ENCODE data around the gene UBE3D.

UBE3D gene

GRCh38 chr6:82891076-82891475 lies 174.6 kb downstream of the UBE3D start:
- TF ChIP-seq EZH2phosphoT487 (IDR thresholded peaks at IDR 0.05; ENCODE audit: borderline replicate concordance, low read length), result no peak
- H3K79me2 ChIP-seq (ENCODE audit: control insufficient read depth, low read length), result no peaks in the 10 kb centered on the region
- no peaks in the 10 kb centered on the region for H3K9me3 ChIP-seq (ENCODE audit: control insufficient read depth, insufficient read depth, low read length)
- H3K4me2 ChIP-seq (ENCODE audit: low read length), result no peak overlapping the region
- no peaks in the 10 kb centered on the region for H3K36me3 ChIP-seq (ENCODE audit: control insufficient read depth, low read length)
- no peak overlapping the region for H3K27ac ChIP-seq (ENCODE audit: low read depth, low read length)
- H3K27me3 ChIP-seq (ENCODE audit: control insufficient read depth, low read length), result no peaks in the 10 kb centered on the region
- H3K9me2 ChIP-seq (replicated peaks; ENCODE audit: control insufficient read depth, low read length), result no peaks in the 10 kb centered on the region
- H4K20me1 ChIP-seq (ENCODE audit: control insufficient read depth, insufficient read depth, low read depth, low read length), result no peaks in the 10 kb centered on the region
- H3K4me1 ChIP-seq (ENCODE audit: control insufficient read depth, low read length), result no peaks in the 10 kb centered on the region
- no peak overlapping the region for H3K4me3 ChIP-seq (ENCODE audit: low read length)
- no peaks in the 10 kb centered on the region for H3F3A ChIP-seq (ENCODE audit: control insufficient read depth, insufficient read depth)

GRCh38 chr6:82890240-82890639 lies 175.4 kb downstream of the UBE3D start:
- Histone ChIP-seq H3K4me3 (ENCODE audit: low read length) (no peak overlapping the region), H3K4me1 (ENCODE audit: control insufficient read depth, low read length) (no peaks in the 10 kb centered on the region), H3K9me3 (ENCODE audit: control insufficient read depth, insufficient read depth, low read length) (no peaks in the 10 kb centered on the region), H3K36me3 (ENCODE audit: control insufficient read depth, low read length) (no peaks in the 10 kb centered on the region), H3K27ac (ENCODE audit: low read depth, low read length) (no peak overlapping the region), H3F3A (ENCODE audit: control insufficient read depth, insufficient read depth) (no peaks in the 10 kb centered on the region), H3K9me2 (replicated peaks; ENCODE audit: control insufficient read depth, low read length) (no peaks in the 10 kb centered on the region), H4K20me1 (ENCODE audit: control insufficient read depth, insufficient read depth, low read depth, low read length) (no peaks in the 10 kb centered on the region), H3K27me3 (ENCODE audit: control insufficient read depth, low read length) (no peaks in the 10 kb centered on the region), H3K4me2 (ENCODE audit: low read length) (no peak overlapping the region), H3K79me2 (ENCODE audit: control insufficient read depth, low read length) (no peaks in the 10 kb centered on the region)
- no peak for TF ChIP-seq EZH2phosphoT487 (IDR thresholded peaks at IDR 0.05; ENCODE audit: borderline replicate concordance, low read length)
- no peak for TF ChIP-seq CTCF (IDR thresholded peaks at IDR 0.05; ENCODE audit: low read depth, low read length, poor library complexity, severe bottlenecking)

GRCh38 chr6:82889143-82889542 lies 176.5 kb downstream of the UBE3D start:
- no peak for TF ChIP-seq EZH2phosphoT487 (IDR thresholded peaks at IDR 0.05; ENCODE audit: borderline replicate concordance, low read length)
- TF ChIP-seq CTCF (IDR thresholded peaks at IDR 0.05; ENCODE audit: low read depth, low read length, poor library complexity, severe bottlenecking), result no peak
- Histone ChIP-seq H3K9me2 (replicated peaks; ENCODE audit: control insufficient read depth, low read length) (no peaks in the 10 kb centered on the region), H3K79me2 (ENCODE audit: control insufficient read depth, low read length) (no peaks in the 10 kb centered on the region), H3K4me2 (ENCODE audit: low read length) (no peak overlapping the region), H3F3A (ENCODE audit: control insufficient read depth, insufficient read depth) (no peaks in the 10 kb centered on the region), H3K9me3 (ENCODE audit: control insufficient read depth, insufficient read depth, low read length) (no peaks in the 10 kb centered on the region), H3K27me3 (ENCODE audit: control insufficient read depth, low read length) (no peaks in the 10 kb centered on the region), H3K4me3 (ENCODE audit: low read length) (no peak overlapping the region), H4K20me1 (ENCODE audit: control insufficient read depth, insufficient read depth, low read depth, low read length) (no peaks in the 10 kb centered on the region), H3K27ac (ENCODE audit: low read depth, low read length) (no peak overlapping the region), H3K36me3 (ENCODE audit: control insufficient read depth, low read length) (no peaks in the 10 kb centered on the region), H3K4me1 (ENCODE audit: control insufficient read depth, low read length) (no peaks in the 10 kb centered on the region)

- H3K9me3 ChIP-seq (ENCODE audit: control insufficient read depth, insufficient read depth, low read length), result no peaks in the 10 kb centered on the region
- H3F3A ChIP-seq (ENCODE audit: control insufficient read depth, insufficient read depth), result no peaks in the 10 kb centered on the region
- no peak overlapping the region for H3K4me3 ChIP-seq (ENCODE audit: low read length)
- H3K79me2 ChIP-seq (ENCODE audit: control insufficient read depth, low read length), result no peaks in the 10 kb centered on the region
- no peaks in the 10 kb centered on the region for H3K9me2 ChIP-seq (replicated peaks; ENCODE audit: control insufficient read depth, low read length)
- no peaks in the 10 kb centered on the region for H3K4me1 ChIP-seq (ENCODE audit: control insufficient read depth, low read length)
- TF ChIP-seq CTCF (IDR thresholded peaks at IDR 0.05; ENCODE audit: low read depth, low read length, poor library complexity, severe bottlenecking) (no peak), EZH2phosphoT487 (IDR thresholded peaks at IDR 0.05; ENCODE audit: borderline replicate concordance, low read length) (no peak)
- H3K36me3 ChIP-seq (ENCODE audit: control insufficient read depth, low read length), result no peaks in the 10 kb centered on the region
- H4K20me1 ChIP-seq (ENCODE audit: control insufficient read depth, insufficient read depth, low read depth, low read length), result no peaks in the 10 kb centered on the region
- no peak overlapping the region for H3K4me2 ChIP-seq (ENCODE audit: low read length)
- no peaks in the 10 kb centered on the region for H3K27me3 ChIP-seq (ENCODE audit: control insufficient read depth, low read length)
- H3K27ac ChIP-seq (ENCODE audit: low read depth, low read length), result no peak overlapping the region
Measured at GRCh38 chr6:82882363-82883023, 183.1 kb downstream of the UBE3D start.
